ENCODE data around the gene PPP2R5C. TPM values are rescaled to one million over a fixed set of nuclear protein-coding genes. Genes with fewer than 3 reads are reported as not detected.

PPP2R5C gene
- total RNA-seq, 1 experiment from 2014 or later, result 89.9 TPM

- ChIA-PET CTCF (no interaction called here), POLR2A (no interaction called here)
- Mint-ChIP-seq H3K4me3 (no peak overlapping the region), H3K36me3 (peaks cover 29% of the 10 kb centered on the region), H3K27ac (no peak overlapping the region), H3K27me3 (ENCODE audit: low read depth) (no peaks in the 10 kb centered on the region), H3K9me3 (no peaks in the 10 kb centered on the region), H3K4me1 (no peaks in the 10 kb centered on the region)
- no peak for TF ChIP-seq MLX (CRISPR knock-in tag; IDR thresholded peaks at IDR 0.05)
- no peak for TF ChIP-seq NFATC4 (CRISPR knock-in tag; IDR thresholded peaks at IDR 0.05)
- TF ChIP-seq GABPB1 (CRISPR knock-in tag; IDR thresholded peaks at IDR 0.05), result no peak
- DNase-seq (ENCODE audit: low spot score) (no peak), ATAC-seq (no peak)
Observed at GRCh38 chr14:101884089-101884933, 122.8 kb downstream of the PPP2R5C start.

- Mint-ChIP-seq H3K36me3 (peaks cover 29% of the 10 kb centered on the region), H3K4me3 (no peak overlapping the region), H3K9me3 (no peaks in the 10 kb centered on the region), H3K27me3 (ENCODE audit: low read depth) (no peaks in the 10 kb centered on the region), H3K27ac (no peak overlapping the region), H3K4me1 (no peaks in the 10 kb centered on the region)
- TF ChIP-seq ERG (CRISPR knock-in tag; IDR thresholded peaks at IDR 0.05), result no peak
- no peak for TF ChIP-seq E2F1 (CRISPR knock-in tag; IDR thresholded peaks at IDR 0.05)
- no peak for TF ChIP-seq NFATC4 (CRISPR knock-in tag; IDR thresholded peaks at IDR 0.05)
- no peak for TF ChIP-seq ETV6 (CRISPR knock-in tag; IDR thresholded peaks at IDR 0.05)
- TF ChIP-seq HMGA2 (CRISPR knock-in tag; IDR thresholded peaks at IDR 0.05), result no peak
- no peak for TF ChIP-seq E2F4 (CRISPR knock-in tag; IDR thresholded peaks at IDR 0.05; ENCODE audit: borderline replicate concordance, low read depth)
- TF ChIP-seq ZMAT4 (CRISPR knock-in tag; IDR thresholded peaks at IDR 0.05), result no peak
- TF ChIP-seq SMAD3 (CRISPR knock-in tag; IDR thresholded peaks at IDR 0.05; ENCODE audit: borderline replicate concordance), result no peak
- no peak for TF ChIP-seq ZNF281 (CRISPR knock-in tag; IDR thresholded peaks at IDR 0.05)
- TF ChIP-seq SOX15 (CRISPR knock-in tag; IDR thresholded peaks at IDR 0.05), result no peak
- TF ChIP-seq OVOL2 (CRISPR knock-in tag; IDR thresholded peaks at IDR 0.05; ENCODE audit: borderline replicate concordance), result no peak
- TF ChIP-seq EMX1 (CRISPR knock-in tag; IDR thresholded peaks at IDR 0.05), result no peak
- no peak for TF ChIP-seq FOXP1 (CRISPR knock-in tag; IDR thresholded peaks at IDR 0.05; ENCODE audit: borderline replicate concordance)
- TF ChIP-seq ZNF423 (CRISPR knock-in tag; IDR thresholded peaks at IDR 0.05), result no peak
- TF ChIP-seq MLX (CRISPR knock-in tag; IDR thresholded peaks at IDR 0.05), result no peak
- ChIA-PET POLR2A (no interaction called here), CTCF (no interaction called here)
- DNase-seq (ENCODE audit: low spot score), result no peak
- no peak for ATAC-seq
Observed at GRCh38 chr14:101884934-101885576, 123.5 kb downstream of the PPP2R5C start.

Data from WTC11 (cell line).